ENCODE measurements around the gene SLC25A44. TPM values are rescaled to one million over a fixed set of nuclear protein-coding genes. Genes with fewer than 3 reads are reported as not detected.

Gene SLC25A44
- total and polyA plus RNA-seq, 2 of the 8 experiments (the other 6 are each of a cell fraction or from before 2014, with no cell fraction given), result 23.4 to 32.1 TPM

DNA sequence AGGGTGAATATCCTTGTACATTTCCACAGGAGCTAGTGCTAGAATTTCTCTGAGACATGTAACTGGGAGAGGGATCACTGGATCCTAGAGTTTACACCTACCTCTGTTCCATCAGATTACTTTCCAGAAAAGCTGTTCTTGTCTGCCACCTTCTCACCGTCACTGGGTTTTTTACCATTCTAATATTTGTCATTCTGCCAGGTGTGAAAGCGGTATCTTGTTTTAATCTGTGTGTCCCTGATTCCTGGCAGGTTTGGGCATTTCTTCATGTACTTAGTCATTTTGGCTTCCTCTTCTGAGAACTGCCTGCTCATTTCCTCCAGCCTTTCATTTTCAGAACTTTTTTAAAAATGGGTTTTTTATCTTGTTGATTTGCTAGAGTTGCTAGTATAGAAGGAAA, 24.0 kb downstream of the SLC25A44 start:
- H3K79me1 ChIP-seq (ENCODE audit: low read depth, low read length), result peaks cover 14% of the 10 kb centered on the region
- H3K79me2 ChIP-seq (ENCODE audit: control insufficient read depth in 1 of 2, insufficient read depth in 2 of 2, low read length in 2 of 2), result peaks cover 7 to 28% of the 10 kb centered on the region in 2 experiments
- no peak overlapping the region for H3K27ac ChIP-seq (ENCODE audit: low read depth, low read length)
- FAIRE-seq (no peak), DNase-seq (ENCODE audit: low read depth in 1 of 2, low spot score in 2 of 2) (no peak)
- H3K4me3 ChIP-seq (ENCODE audit: extremely low read depth in 1 of 4, insufficient read depth in 2 of 4, low read depth in 3 of 4, low read length in 4 of 4), result no peak overlapping the region
- H3K14ac ChIP-seq (ENCODE audit: insufficient read length), result no peak overlapping the region
- H3K56ac ChIP-seq (replicated peaks; ENCODE audit: insufficient read length, low read depth, low read length), result no peak overlapping the region
- ChIA-PET CTCF (ENCODE audit: partially characterized antibody) (interaction anchor here (1.2 to 47.2 kb wide), 2 partner anchors 17 to 77 kb away, joined by 4 to 1265 read pairs; partner anchors contain the start of gene SEMA4A), POLR2A (ENCODE audit: partially characterized antibody) (interaction anchor here (0.8 to 1.2 kb wide), 4 partner anchors 21 to 141 kb away, joined by 3 to 5 read pairs (median 3); no protein-coding TSS in a partner anchor)
- H3K36me3 ChIP-seq (ENCODE audit: control insufficient read depth in 2 of 4, insufficient read depth in 4 of 4, low read length in 3 of 4), result peaks cover under 1 to 26% (median 7%) of the 10 kb centered on the region in 4 experiments; a peak in 5 of 8 replicates
- no peak overlapping the region for H3K4ac ChIP-seq (replicated peaks; ENCODE audit: insufficient read length, low read depth, low read length)
- no peaks in the 10 kb centered on the region; a peak in 1 of 7 replicates for H3K4me1 ChIP-seq (replicated peaks in 1 of 4; ENCODE audit: control insufficient read depth in 3 of 4, insufficient read depth in 4 of 4, low read length in 3 of 4)
- no peaks in the 10 kb centered on the region for H3K23me2 ChIP-seq (ENCODE audit: low read depth, low read length)
- no peak overlapping the region for H2BK20ac ChIP-seq (ENCODE audit: low read length)
- H3K4me2 ChIP-seq (ENCODE audit: insufficient read depth in 1 of 2, low read depth in 2 of 2, low read length in 2 of 2), result no peak overlapping the region
- H3K9ac ChIP-seq (replicated peaks in 1 of 4; ENCODE audit: extremely low read depth in 1 of 4, low read depth in 3 of 4, low read length in 3 of 4), result no peak overlapping the region
- H2AFZ ChIP-seq (ENCODE audit: low read length), result no peak overlapping the region
- no peak overlapping the region for H2AK5ac ChIP-seq (ENCODE audit: low read depth, low read length)
- no peak overlapping the region for H3K18ac ChIP-seq (ENCODE audit: extremely low read depth, low read length)
- 100% methylated on average over 2 of the region's 2 CpGs; no CpG with 5 or more reads in 1 of the 2 experiments for WGBS, 2 experiments (ENCODE audit: extremely low coverage in 1 of 2, insufficient coverage in 1 of 2, insufficient read length in 1 of 2, insufficient replicate concordance in 2 of 2, low coverage in 1 of 2, low lambda C conversion rate in 2 of 2, missing lambda C conversion rate in 1 of 2)
- no peak overlapping the region for H2BK12ac ChIP-seq (ENCODE audit: low read depth, low read length)
- H4K91ac ChIP-seq (replicated peaks; ENCODE audit: insufficient read length, low read length), result no peak overlapping the region
- H4K5ac ChIP-seq (ENCODE audit: insufficient read length, low read depth, low read length), result no peak overlapping the region
- no peak overlapping the region for H3K23ac ChIP-seq (ENCODE audit: insufficient read length)
- H2BK5ac ChIP-seq (ENCODE audit: low read depth, low read length), result no peak overlapping the region
- no peaks in the 10 kb centered on the region; a peak in 1 of 4 replicates for H3K9me3 ChIP-seq (ENCODE audit: insufficient read depth in 2 of 2, low read depth in 1 of 2, low read length in 1 of 2)
- no peak overlapping the region for H2BK15ac ChIP-seq (ENCODE audit: low read length)
- H4K20me1 ChIP-seq (replicated peaks in 1 of 2; ENCODE audit: control insufficient read depth in 1 of 2, insufficient read depth in 2 of 2, low read length in 2 of 2), result peaks cover 0 to 4% of the 10 kb centered on the region in 2 experiments
- H3K27me3 ChIP-seq (replicated peaks in 1 of 4; ENCODE audit: control insufficient read depth in 3 of 4, extremely low read depth in 1 of 4, insufficient read depth in 3 of 4, low read length in 3 of 4), result no peaks in the 10 kb centered on the region
- H4K8ac ChIP-seq (ENCODE audit: extremely low read depth, insufficient read depth, low read length), result no peak overlapping the region
- no peak overlapping the region for H2BK120ac ChIP-seq (replicated peaks; ENCODE audit: low read depth, low read length)
- no peak for TF ChIP-seq CREB1 (IDR thresholded peaks at IDR 0.05)
- TF ChIP-seq TAF1 (IDR thresholded peaks at IDR 0.05; ENCODE audit: low read depth, low read length), result no peak
- TF ChIP-seq CBX5 (IDR thresholded peaks at IDR 0.05; ENCODE audit: low read depth, low read length), result no peak
- no peak for TF ChIP-seq JUN (IDR thresholded peaks at IDR 0.05; ENCODE audit: low read depth, low read length)
- TF ChIP-seq YY1 (IDR thresholded peaks at IDR 0.05; ENCODE audit: low read depth, low read length), result no peak
- no peak for TF ChIP-seq CEBPB (IDR thresholded peaks at IDR 0.05; ENCODE audit: low read depth, low read length)
- TF ChIP-seq CBX8 (IDR thresholded peaks at IDR 0.05; ENCODE audit: borderline replicate concordance, low read depth, low read length), result no peak
- no peak for TF ChIP-seq EP300 (IDR thresholded peaks at IDR 0.05; ENCODE audit: borderline replicate concordance in 1 of 2, low read depth in 2 of 2, low read length in 2 of 2)
- TF ChIP-seq KDM4A (IDR thresholded peaks at IDR 0.05; ENCODE audit: low read depth, low read length, severe bottlenecking), result no peak
- TF ChIP-seq KDM1A (IDR thresholded peaks at IDR 0.05; ENCODE audit: borderline replicate concordance, low read length), result no peak
- no peak for TF ChIP-seq FOSL1 (IDR thresholded peaks at IDR 0.05; ENCODE audit: insufficient read depth, low read depth, low read length)
- TF ChIP-seq SIRT6 (IDR thresholded peaks at IDR 0.05; ENCODE audit: low read length), result no peak
